GM23338 (cell line): ENCODE data around the gene ADCYAP1R1. TPM values are rescaled to one million over a fixed set of nuclear protein-coding genes. Genes with fewer than 3 reads are reported as not detected.

Source experiments
- ATAC-seq: fragments of 200-7000 bp; cut with Tn5 transposase; 3 replicates; pipeline ENCODE4 v1.9.1; 2020
- DNase-seq: peaks from one replicate; pipeline ENCODE4 v3.0.0-alpha.2; 2015; ENCODE audit warnings: low spot score
- H2AFZ ChIP-seq: fragments of 200-600 bp; sonication (generic); 2 replicates; pipeline ENCODE4 v1.8.0; 2016; ENCODE audit warnings: antibody characterized with exemption, mild to moderate bottlenecking, moderate library complexity
- H3F3A ChIP-seq: fragments of 200-600 bp; sonication (generic); replicated peaks from 2 replicates; pipeline ENCODE4 v1.8.0; 2017; ENCODE audit warnings: antibody characterized with exemption, mixed run types, low read depth
- H3K27ac ChIP-seq: fragments of 200-600 bp; sonication (generic); 2 replicates; pipeline ENCODE4 v1.6.1; 2016; ENCODE audit warnings: low read depth
- H3K27me3 ChIP-seq: fragments of 200-600 bp; sonication (generic); 2 replicates; pipeline ENCODE4 v1.8.0; 2016; ENCODE audit warnings: mild to moderate bottlenecking, mixed run types, moderate library complexity; ENCODE audit not compliant: insufficient read depth
- H3K36me3 ChIP-seq: fragments of 200-600 bp; sonication (generic); 2 replicates; pipeline ENCODE4 v1.8.0; 2016; ENCODE audit warnings: mild to moderate bottlenecking; ENCODE audit not compliant: insufficient read depth
- H3K4me1 ChIP-seq: fragments of 200-600 bp; sonication (generic); 2 replicates; pipeline ENCODE4 v1.8.0; 2016; ENCODE audit warnings: mild to moderate bottlenecking, moderate library complexity; ENCODE audit not compliant: insufficient read depth
- H3K4me2 ChIP-seq: fragments of 200-600 bp; sonication (generic); 2 replicates; pipeline ENCODE4 v1.7.1; 2017; ENCODE audit warnings: mixed run types
- H3K4me3 ChIP-seq: fragments of 200-600 bp; sonication (generic); 2 replicates; pipeline ENCODE4 v1.6.1; 2016; ENCODE audit warnings: mixed run types
- H3K79me2 ChIP-seq: fragments of 200-600 bp; sonication (generic); replicated peaks from 2 replicates; pipeline ENCODE4 v1.8.0; 2017; ENCODE audit warnings: mild to moderate bottlenecking; ENCODE audit not compliant: insufficient read depth
- H3K9me2 ChIP-seq: fragments of 200-600 bp; sonication (generic); 2 replicates; pipeline ENCODE4 v1.8.0; 2017; ENCODE audit not compliant: insufficient read depth
- H4K20me1 ChIP-seq: fragments of 200-600 bp; sonication (generic); replicated peaks from 2 replicates; pipeline ENCODE4 v1.8.0; 2017; ENCODE audit warnings: mild to moderate bottlenecking; ENCODE audit not compliant: insufficient read depth
- H3K27ac Mint-ChIP-seq: 2 replicates; pipeline ENCODE4 v1.8.0; 2020; ENCODE audit warnings: inconsistent platforms, mild to moderate bottlenecking, moderate library complexity, mixed read lengths
- H3K27me3 Mint-ChIP-seq: 3 replicates; pipeline ENCODE4 v1.8.0; 2022; ENCODE audit warnings: low read depth, mild to moderate bottlenecking, moderate library complexity, mixed read lengths, inconsistent platforms; ENCODE audit not compliant: insufficient read depth, poor library complexity
- H3K36me3 Mint-ChIP-seq: 3 replicates; pipeline ENCODE4 v1.8.0; 2021; ENCODE audit warnings: low read depth, mild to moderate bottlenecking, inconsistent platforms, moderate library complexity, mixed read lengths
- H3K4me1 Mint-ChIP-seq: 3 replicates; pipeline ENCODE4 v1.8.0; 2020; ENCODE audit warnings: mild to moderate bottlenecking, inconsistent platforms, mixed read lengths
- H3K4me3 Mint-ChIP-seq: 3 replicates; pipeline ENCODE4 v1.8.0; 2021; ENCODE audit warnings: moderate library complexity, mild to moderate bottlenecking, inconsistent platforms, mixed read lengths
- H3K9me3 Mint-ChIP-seq: 3 replicates; pipeline ENCODE4 v1.8.0; 2020; ENCODE audit warnings: moderate library complexity, mild to moderate bottlenecking, inconsistent platforms, mixed read lengths
- CREB1 ChIP-seq: fragments of 250-450 bp; sonication (Bioruptor Pico); IDR thresholded peaks from 2 replicates; pipeline ENCODE4 v1.5.0; 2020; ENCODE audit warnings: low read depth, mild to moderate bottlenecking, moderate library complexity
- CTCF ChIP-seq, 2 experiments: fragments of 200-600 bp in 1 of 2; sonication (generic) in 1 of 2; conservative IDR thresholded peaks; 2 replicates each; pipeline versions ENCODE4 v1.5.1 to v1.6.1; 2016 to 2017; ENCODE audit warnings: antibody characterized with exemption in 2 of 2, low read depth in 2 of 2, mild to moderate bottlenecking in 2 of 2, moderate library complexity in 1 of 2
- ETS1 ChIP-seq: IDR thresholded peaks from 2 replicates; pipeline ENCODE4 v1.6.1; 2016; ENCODE audit warnings: antibody characterized with exemption
- EZH2 ChIP-seq: fragments of 200-600 bp; sonication (generic); IDR thresholded peaks from one replicate; pipeline ENCODE4 v1.8.0; 2017; ENCODE audit warnings: antibody characterized with exemption, mild to moderate bottlenecking, low read depth; ENCODE audit not compliant: unreplicated experiment
- EZH2phosphoT487 ChIP-seq: fragments of 200-600 bp; sonication (generic); IDR thresholded peaks from one replicate; pipeline ENCODE4 v1.8.1; 2018; ENCODE audit warnings: antibody characterized with exemption; ENCODE audit not compliant: unreplicated experiment
- JUNB ChIP-seq: IDR thresholded peaks from one replicate; pipeline ENCODE4 v1.6.1; 2016; ENCODE audit warnings: antibody characterized with exemption; ENCODE audit not compliant: unreplicated experiment
- NANOG ChIP-seq: IDR thresholded peaks from 2 replicates; pipeline ENCODE4 v1.6.1; 2016; ENCODE audit warnings: antibody characterized with exemption, borderline replicate concordance
- POLR2AphosphoS5 ChIP-seq: IDR thresholded peaks from 2 replicates; pipeline ENCODE4 v1.6.1; 2016; ENCODE audit warnings: antibody characterized with exemption, low read depth
- ZNF114 ChIP-seq: fragments of 250-450 bp; sonication (Bioruptor Pico); IDR thresholded peaks from 2 replicates; pipeline ENCODE4 v1.5.0; 2020; ENCODE audit warnings: mild to moderate bottlenecking, moderate library complexity
- ZNF331 ChIP-seq: fragments of 250-450 bp; sonication (Bioruptor Pico); IDR thresholded peaks from 2 replicates; pipeline ENCODE4 v1.5.0; 2020; ENCODE audit warnings: low read depth, mild to moderate bottlenecking, moderate library complexity
- ZNF462 ChIP-seq: fragments of 250-450 bp; sonication (Bioruptor Pico); IDR thresholded peaks from 2 replicates; pipeline ENCODE4 v1.5.0; 2020; ENCODE audit warnings: mild to moderate bottlenecking, moderate library complexity
- polyA plus RNA-seq: library from polyadenylated mRNA; unstranded; fragments of >200 nt; fragmentation: Nextera tagmentation; extraction: Ambion mirVana; gene quantifications from 2 replicates; pipeline ENCODE4 v1.2.1, GENCODE V29; 2016
- total RNA-seq: library from RNA; depleted of rRNA; stranded (reverse); fragments of >200 nt; shearing (Covaris generic); gene quantifications from 2 replicates; pipeline ENCODE4 v1.2.3, GENCODE V29; 2014

The ADCYAP1R1 gene
- total and polyA plus RNA-seq, 2 experiments from 2014 or later: 1.8 to 10.6 TPM

GRCh38 chr7:31160941-31161340 lies 108.8 kb downstream of the ADCYAP1R1 start:
- TF ChIP-seq ZNF331 (CRISPR knock-in tag) (no peak), CREB1 (CRISPR knock-in tag) (no peak), ZNF462 (CRISPR knock-in tag) (no peak), ZNF114 (no peak), JUNB (no peak), POLR2AphosphoS5 (no peak), ETS1 (no peak), EZH2 (no peak), EZH2phosphoT487 (no peak), NANOG (no peak), CTCF (conservative IDR thresholded peaks at IDR 0.05; ENCODE audit: low read depth in 2 of 2) (no peak)
- no peaks in the 10 kb centered on the region for H3K27me3 Mint-ChIP-seq
- no peak overlapping the region for H3K4me3 ChIP-seq
- H3K4me3 Mint-ChIP-seq: no peak overlapping the region
- no peak overlapping the region for H3K4me2 ChIP-seq
- H3K9me2 ChIP-seq: no peaks in the 10 kb centered on the region
- H3K36me3 Mint-ChIP-seq: no peaks in the 10 kb centered on the region
- ATAC-seq (no peak), DNase-seq (no peak)
- H3K36me3 ChIP-seq: no peaks in the 10 kb centered on the region
- H3K27ac Mint-ChIP-seq: no peak overlapping the region; the same call in 1 of the 2 replicates
- no peaks in the 10 kb centered on the region for H3K27me3 ChIP-seq
- no peaks in the 10 kb centered on the region for H4K20me1 ChIP-seq
- peaks cover 5% of the 10 kb centered on the region for H3K4me1 Mint-ChIP-seq
- H3K27ac ChIP-seq: no peak overlapping the region
- H3F3A ChIP-seq: no peaks in the 10 kb centered on the region
- H3K9me3 Mint-ChIP-seq: no peaks in the 10 kb centered on the region; the same call in 2 of the 3 replicates
- no peak overlapping the region for H2AFZ ChIP-seq
- peaks cover 5% of the 10 kb centered on the region; the same call in 1 of the 2 replicates for H3K4me1 ChIP-seq
- no peaks in the 10 kb centered on the region for H3K79me2 ChIP-seq
